Sciatic nerve (tissue), 2 donors: ENCODE results near the gene BACH2. TPM values are rescaled to one million over a fixed set of nuclear protein-coding genes. Genes with fewer than 3 reads are reported as not detected.
A peak's percentile ranks its signal among the peaks of the same experiment; 100 is the strongest.

Source experiments
- ATAC-seq: fragments of 200-7000 bp; cut with Tn5 transposase; one replicate; pipeline ENCODE4 v1.9.1; 2020; ENCODE audit warnings: mild to moderate bottlenecking, moderate library complexity
- DNase-seq: peaks from one replicate; pipeline ENCODE4 v3.0.0-alpha.2; 2020; ENCODE audit warnings: low spot score
- intact Hi-C: fragments of 100-400 bp; cut with DNase I; formaldehyde crosslinking; loops from one replicate; pipeline ENCODE4 v1.14.2; 2022
- total RNA-seq: library from RNA; stranded (reverse); fragmentation: NEBNext Ultra II Directional; extraction: Animal tissue kit (Norgen Biotek cat#: 25700); gene quantifications from one replicate; pipeline ENCODE4 v1.2.1, GENCODE V29; 2021
- donor health status: DM: no; HTN: no; CAD: no.
- donor health status: DM: no; HTN: no; CAD: no.

The BACH2 gene
- total RNA-seq, 1 donor from 2014 or later, result 25.3 TPM

DNA sequence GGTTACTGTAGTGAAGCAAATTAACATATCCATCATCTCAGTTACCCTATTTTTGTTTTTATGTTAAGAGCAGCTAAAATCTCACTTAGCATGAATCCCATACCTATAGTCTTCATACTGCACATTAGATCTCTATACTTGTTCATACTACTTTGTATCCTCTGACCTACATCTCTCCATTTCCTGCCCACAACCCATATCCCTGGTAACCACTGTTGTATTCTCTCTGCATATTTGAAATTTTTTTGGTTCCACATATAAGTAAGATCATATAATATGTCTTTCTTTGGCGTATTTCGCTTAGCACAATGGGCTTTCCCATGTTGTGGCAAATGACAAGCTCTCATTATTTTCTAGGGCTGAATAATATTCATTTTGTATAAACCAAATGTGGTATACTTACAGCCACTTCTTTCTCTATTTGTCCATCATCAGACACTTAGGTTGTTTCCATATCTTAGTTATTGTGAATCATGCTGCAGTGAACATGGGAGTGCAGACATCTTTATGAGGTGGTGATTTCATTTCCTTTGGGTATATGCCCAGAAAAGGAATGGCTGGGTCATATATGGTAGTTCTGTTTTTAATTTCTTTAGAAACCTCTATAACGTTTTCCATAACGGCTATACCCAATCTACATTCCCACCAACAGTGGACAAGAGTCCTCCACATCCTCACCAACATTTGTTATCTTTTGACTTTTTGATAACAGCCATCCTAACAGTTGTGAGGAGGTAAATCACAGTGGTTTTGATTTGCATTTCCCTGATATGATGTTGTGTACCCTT is 39.8 kb downstream of the BACH2 start:
- no peak for DNase-seq
- intact Hi-C loops, result no loop called here
- no peak for ATAC-seq

DNA sequence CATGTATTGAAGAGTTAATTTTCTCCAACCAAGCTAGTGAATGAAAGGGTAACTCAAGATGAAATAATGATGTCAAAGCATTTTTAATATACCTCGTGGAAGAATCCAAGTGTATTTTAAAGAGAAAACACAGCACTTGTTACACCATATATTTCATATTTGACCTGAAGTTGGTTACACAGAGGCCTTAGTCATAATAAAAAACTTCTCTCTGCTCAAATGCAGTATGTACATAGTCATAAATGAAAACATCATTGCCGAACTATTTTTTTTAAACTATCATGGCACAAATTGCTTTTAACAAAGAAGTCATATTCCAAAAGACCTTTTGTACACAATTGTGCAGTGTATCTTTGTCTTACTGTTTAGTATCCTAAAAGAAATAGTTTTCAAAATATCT is 43.0 kb downstream of the BACH2 start:
- DNase-seq, result no peak
- ATAC-seq, result no peak
- intact Hi-C loops, result no loop called here

DNA sequence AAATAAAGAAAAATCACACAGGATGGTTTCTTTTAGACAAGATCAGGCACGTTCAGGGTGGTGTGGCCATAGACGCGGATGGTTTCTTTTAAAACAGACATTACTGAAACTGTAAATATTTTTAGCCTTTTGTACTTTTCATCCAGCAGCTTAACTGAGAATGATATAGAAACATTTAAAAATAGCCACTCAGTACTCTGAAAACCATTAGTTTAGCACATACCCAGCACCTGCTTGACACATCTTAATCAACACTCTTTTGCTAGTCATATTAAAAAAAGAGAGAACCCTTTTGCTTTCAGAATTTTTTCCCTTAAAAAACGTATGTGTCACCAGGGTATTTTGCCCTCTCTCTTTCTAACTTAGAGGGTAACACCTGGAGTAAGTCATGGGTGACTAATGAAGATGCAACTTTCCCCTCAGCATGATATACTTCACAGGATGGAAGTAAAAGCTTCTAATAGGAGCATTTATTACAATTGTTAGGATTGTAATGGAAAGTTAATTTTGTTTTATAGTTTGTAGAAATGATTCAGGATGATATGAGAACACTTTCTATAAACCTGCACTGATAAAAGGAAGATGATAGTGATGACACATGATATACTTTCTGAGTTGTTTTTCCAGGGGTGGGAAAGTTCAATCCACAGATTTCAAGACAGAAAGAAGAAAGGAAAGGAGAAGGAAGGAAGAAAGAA is 45.2 kb downstream of the BACH2 start:
- intact Hi-C loops, result no loop called here
- ATAC-seq (no peak), DNase-seq (no peak)

DNA sequence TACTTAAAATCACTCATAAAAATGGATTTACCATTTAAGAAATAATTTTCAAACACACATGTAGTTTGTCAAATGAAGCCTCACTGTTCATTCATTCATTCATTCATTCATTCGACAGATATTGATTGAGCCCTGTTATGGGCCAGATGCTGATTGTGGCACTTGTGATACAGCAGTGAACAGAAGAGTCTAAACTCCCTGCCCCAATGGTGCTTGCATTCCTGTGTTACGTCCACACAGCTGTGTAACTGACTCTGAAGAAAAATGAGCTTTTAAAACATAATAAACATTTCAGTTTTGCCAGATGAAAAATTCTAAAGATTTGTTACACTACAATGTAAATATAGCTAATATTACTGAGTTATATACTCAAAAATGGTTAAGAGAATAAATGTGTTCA is 46.2 kb downstream of the BACH2 start:
- intact Hi-C loops, result no loop called here
- DNase-seq (no peak), ATAC-seq (no peak)

DNA sequence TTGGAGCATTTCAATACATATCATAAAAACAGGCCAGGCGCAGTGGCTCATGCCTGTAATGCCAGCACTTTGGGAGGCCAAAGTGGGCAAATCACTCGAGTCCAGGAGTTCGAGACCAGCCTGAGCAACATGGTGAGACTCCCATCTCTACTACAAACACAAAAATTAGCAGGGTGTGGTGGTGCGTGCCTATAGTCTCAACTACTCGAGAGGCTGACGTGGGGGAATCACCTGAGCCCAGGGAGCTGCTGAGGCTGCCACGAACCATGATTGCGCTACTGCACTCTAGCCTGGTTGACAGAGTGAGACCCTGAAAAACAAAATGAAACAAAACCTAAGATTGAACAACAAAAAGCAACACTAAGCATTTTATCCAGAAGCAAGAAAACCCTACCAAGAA is 47.2 kb downstream of the BACH2 start:
- intact Hi-C loops, result no loop called here
- ATAC-seq (no peak), DNase-seq (no peak)

DNA sequence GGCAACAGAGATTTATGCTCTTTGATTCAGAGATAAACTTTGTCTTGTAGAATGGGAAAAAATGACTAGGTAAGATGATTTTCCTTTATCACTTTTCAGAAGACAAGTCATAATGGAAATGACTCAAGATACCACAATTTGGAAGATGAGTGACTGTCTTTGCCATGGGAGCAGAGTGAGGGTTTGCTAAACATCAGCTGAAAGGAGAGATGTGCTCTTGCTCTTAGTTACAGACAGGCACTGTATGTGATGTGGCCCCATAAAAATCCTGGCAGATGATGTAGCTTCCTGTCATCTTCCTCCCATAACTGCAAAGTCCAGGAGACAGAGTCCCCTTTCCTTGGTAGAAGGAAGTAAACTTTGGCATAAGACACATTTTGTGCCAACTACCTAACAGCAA is 47.6 kb downstream of the BACH2 start:
- ATAC-seq (no peak), DNase-seq (no peak)
- intact Hi-C loops, result no loop called here

DNA sequence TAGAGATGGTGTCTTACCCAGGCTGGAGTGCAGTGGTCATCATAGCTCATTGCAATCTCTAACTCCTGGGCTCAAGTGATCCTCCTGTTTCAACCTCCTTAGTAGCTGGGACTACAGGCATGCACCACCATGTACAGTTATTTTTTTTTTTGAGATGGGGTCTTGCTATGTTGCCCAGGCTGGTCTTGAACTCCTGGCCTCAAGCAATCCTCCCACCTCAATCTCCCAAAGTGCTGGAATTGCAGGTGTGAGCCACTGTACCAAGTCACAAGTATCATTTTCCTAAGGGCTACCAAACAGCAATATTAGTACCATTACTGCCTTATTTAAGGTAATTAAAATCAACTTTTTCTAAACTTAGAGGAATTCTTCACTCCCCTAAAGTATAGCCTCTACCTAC is 49.4 kb downstream of the BACH2 start:
- DNase-seq, result no peak
- intact Hi-C loops, result no loop called here

DNA sequence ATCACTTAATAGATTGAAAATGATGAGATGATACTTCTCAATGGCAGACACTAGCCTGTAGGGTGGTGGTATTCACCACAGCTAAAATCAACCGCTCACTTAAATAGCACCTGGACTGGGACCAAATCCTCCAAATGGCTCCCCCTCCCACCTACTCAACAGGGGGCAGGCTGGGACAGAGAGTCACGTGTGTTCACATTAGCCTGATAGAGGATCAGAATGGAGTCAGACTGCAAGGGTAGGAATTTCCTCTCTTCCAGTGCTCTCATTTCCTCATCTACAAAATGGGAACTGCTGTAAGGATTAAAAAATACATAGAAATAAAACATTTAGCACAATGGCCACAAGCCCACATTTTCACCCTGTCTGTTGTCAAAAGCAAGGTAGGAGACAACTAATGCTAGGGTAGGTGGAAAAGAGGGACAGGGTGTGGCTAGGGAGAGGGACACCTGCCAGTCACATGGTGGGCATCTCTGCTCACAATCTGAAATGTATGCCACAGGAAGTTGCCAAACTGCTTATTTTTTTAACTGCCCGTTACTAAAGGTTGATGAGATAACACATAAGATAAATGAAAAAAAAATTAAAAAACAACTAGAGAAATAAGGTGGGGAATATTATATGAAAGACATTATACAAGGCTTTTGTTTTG is 55.3 kb downstream of the BACH2 start:
- intact Hi-C loops, result no loop called here
- ATAC-seq (no peak), DNase-seq (no peak)

More for the DNA sequence above, 49.4 kb downstream of the BACH2 start:
- ATAC-seq, result no peak

DNA sequence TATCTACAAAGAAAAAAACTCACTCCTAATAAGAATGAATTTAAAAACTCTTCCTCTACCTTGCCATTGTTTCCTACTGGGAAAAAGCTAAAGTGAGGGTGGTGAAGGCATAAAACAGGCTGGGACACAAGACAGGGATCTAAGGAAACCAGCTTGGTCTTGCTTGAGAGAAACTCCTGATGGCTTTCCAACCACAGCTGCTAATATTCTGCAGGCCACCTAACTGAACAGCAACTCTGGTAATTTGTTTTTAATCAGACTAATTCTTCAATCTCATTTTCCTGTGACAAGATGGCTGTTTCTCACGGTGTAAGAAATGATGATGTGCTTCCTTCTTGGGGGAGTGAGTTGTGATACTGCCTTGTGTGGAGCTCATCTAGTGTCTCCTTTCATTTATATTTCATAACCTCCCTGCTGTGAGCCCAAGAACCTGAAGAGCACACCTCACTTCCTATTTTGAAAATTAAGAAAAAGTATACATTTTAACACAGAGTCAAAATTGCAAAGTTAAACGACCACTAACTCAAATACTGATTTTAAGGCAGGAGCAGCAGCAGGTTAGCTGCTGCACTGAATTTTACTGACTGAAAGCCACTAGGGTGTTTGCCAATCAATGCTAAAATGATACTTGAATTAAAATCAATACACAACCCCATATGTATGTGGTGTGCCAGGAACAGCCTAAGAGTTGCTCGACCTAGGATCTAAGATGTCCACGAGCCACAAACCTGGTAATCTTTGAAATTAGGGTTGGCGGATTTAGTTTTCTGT is 58.0 kb downstream of the BACH2 start:
- DNase-seq, result no peak
- intact Hi-C loops, result no loop called here
- ATAC-seq, result no peak

DNA sequence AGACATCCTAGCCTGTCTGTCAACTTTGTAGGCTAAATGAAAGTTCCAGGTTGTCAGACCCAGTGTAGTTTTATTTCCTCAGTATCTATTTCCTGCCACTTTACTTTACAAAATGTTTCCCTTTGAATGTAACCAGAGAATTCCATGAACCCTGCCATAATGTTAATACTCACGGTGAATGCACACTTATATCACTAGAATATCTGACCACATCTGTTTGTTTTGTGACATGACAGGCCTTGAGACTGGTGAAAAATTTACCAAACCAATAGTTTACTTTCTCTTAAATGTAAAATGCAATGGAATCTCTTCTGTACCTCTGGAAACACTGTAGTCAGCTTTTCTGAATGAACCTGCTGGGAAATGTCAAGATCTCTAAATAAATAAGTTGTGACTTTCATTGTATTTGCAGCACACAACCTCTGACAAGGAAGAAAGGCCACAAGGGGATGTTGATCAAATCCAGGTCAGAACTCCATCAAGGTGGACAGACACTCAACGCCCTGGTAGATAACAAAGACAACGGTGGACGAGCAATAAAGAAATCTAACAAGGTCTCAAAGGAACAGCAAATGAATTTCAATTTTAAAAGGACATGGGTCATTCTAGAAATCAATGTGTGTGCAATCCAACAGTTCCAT is 59.2 kb downstream of the BACH2 start:
- no peak for DNase-seq
- intact Hi-C loops, result no loop called here
- no peak for ATAC-seq

DNA sequence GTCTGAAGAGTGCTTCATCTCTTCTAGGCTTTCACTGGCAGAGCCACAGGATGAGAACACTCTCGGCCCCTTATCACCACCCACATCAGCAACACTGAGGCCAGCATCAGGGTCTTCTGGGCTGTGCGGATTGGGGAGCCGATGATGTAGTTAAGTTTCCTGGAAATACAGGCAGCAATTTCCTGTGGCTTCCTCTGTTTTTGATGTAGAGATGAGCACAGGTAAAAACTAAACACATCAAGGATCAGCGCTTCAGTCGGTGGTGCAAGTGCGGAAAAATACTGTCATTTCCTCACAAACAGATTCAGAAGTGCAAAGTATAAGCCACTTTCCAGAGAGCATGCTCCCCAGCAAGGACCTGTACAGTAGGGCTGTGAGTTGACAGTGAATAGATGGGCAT is 62.6 kb downstream of the BACH2 start:
- intact Hi-C loops, result no loop called here
- ATAC-seq (no peak), DNase-seq (no peak)

DNA sequence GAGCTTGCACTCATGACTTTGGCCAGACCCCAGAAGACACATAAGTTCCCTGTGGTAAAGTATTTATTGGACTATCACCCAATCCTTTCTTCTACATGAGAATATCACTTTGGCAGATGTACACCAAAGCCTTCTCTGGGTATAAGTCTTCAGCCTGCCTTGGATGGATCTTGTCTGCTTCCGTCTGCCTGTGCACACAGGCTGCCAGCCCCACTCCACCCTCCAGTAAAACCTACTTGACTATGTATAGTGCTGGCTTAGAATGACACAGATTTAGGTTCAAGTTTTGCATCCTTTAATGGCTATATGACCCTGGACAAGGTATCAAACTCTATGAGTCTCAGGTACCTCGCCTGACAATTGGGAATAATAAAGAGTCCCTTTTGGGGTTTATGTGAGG is 63.4 kb downstream of the BACH2 start:
- DNase-seq, result no peak

DNA sequence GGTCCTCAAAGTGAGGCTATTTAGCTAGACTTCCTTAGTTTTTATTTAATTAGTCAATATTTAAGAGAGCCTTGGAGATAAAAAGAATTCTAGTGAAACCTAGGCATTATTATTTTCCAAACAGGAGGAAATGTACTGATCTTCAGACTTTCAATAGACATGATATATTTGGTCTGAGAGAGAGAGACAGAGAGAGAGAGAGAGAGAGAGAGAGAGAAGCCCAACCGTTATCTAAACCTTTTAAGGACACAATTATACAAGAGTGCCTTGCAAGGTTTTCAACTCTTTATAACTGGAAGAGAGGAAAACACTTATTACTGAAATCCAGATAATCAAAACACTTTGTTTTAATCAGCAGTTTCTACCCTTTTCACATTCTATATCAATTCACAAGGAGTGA is 64.8 kb downstream of the BACH2 start:
- ATAC-seq, result no peak
- intact Hi-C loops, result no loop called here

More for the DNA sequence above, 63.4 kb downstream of the BACH2 start:
- intact Hi-C loops, result no loop called here
- ATAC-seq, result no peak

DNA sequence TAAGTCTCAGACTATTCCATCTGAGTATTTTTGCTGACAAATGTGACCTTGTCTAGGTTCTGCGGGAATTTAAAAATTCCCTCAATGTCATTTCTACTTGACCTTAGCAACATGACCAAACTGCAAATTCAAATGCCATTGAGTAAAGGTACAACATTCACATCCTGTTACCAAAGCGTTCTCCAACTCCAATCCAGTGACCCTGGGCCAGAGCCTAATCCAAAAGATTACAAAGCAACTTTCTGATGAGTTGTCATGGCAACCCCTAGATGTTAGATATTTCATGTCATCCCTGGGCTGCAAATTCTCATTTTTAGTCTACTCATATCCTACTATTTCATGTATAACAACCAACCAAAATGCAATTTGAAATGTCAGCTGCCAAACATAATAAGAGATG is 65.3 kb downstream of the BACH2 start:
- ATAC-seq, result no peak
- intact Hi-C loops, result no loop called here
- no peak for DNase-seq

More for the DNA sequence above, 64.8 kb downstream of the BACH2 start:
- no peak for DNase-seq

DNA sequence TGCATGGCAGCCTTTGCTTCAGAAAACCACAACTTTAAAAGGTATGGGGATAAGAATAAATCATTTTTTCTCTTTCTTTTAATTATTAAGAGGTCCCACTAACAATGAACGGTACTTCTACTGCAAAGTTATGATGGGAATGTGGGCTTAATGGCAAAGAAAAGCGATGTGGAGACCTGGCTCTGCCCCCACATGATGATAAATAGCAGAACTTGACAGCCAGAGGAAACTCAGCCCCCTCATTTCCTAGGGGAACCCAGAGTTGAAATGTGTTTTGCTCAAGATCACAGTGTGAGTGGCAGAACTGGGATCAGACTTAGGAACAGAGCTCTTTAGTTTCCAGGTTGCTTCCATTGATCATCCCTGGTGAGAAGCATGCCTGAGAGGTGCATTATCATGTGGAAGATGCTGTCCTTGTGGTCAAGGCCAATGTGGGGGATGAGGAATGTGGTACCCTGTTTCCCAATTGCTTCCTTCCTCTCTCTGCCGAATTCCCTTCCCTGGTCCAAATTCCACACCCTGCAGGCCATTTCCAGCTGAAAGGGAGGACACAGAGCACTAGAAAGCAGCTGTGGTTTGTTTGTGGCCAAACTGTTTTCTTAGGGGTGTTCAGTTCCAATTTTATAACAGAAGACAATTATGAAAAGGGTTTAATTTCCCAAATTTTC is 66.0 kb downstream of the BACH2 start:
- DNase-seq (no peak), ATAC-seq (no peak)
- intact Hi-C loops, result no loop called here

DNA sequence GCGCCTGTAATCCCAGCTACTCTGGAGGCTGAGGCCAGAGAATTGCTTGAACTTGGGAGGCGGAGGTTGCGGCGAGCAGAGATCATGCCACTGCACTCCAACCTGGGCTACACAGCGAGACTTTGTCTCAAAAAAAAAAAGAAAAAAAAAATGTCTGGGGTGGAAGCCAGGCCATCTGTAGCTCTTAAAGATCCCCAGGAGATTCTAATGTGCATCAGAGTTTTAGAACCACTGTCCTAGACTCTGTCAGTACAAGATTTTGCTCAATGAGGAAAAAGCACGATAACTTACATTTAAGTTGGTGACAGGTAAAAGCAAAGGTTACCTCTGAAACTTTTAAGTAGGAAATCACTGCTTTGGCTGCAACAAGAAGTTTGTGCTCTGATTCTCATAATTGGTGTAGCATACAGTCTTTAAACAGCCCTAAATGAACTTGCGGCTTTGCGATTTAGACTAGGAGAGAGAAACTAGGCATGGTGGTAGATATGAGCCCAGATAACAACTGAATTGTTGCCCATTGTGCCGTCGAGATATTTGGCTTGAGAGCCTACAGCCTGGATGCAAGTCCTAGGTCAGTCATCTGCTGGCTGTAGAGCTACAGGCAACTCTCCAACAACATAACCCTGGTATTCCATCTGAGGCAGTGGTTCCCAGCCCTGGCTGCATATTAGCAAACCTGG is 67.2 kb downstream of the BACH2 start:
- peak; percentile 60 for ATAC-seq
- intact Hi-C loops, result no loop called here
- no peak for DNase-seq

DNA sequence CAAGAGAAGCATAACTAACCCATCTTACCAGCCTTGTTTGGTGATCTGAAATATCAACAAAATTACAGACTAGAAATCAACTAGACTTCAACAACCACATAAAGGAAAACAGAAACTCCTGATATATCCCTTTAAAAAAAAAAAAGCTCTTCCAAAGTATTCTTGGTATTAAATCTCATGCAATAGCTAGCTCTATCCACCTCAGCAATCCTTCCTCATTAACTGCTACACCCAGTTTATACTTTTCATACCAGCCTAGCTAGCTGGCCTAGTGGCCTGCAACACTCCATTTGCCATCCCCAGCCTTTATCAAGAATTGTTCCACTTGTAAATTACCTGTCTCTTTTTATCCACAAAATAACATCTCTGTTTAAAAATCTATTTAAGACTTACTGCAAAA is 69.0 kb downstream of the BACH2 start:
- no peak for DNase-seq
- intact Hi-C loops, result no loop called here
- ATAC-seq, result no peak

DNA sequence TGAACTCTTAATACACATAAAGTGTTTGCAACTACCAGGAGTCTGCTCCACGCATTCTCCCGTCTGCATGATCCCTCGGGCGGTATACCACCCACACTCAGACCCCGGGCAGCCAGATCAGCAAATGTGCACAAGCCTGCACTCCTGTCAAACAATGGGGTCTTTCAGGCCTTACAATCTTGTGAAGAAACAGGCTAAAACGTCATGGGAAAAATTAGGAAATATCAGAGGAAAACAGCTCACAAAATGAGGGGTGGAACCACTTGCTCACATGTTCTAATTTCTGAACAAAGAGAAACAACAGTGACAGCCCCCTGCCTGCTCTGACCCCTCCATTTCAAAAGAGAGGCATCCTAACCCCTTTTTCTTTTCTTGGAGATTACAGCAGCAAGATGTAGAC is 69.4 kb downstream of the BACH2 start:
- ATAC-seq (peak; percentile 93), DNase-seq (peak; percentile 81)
- intact Hi-C loops, result no loop called here
